Superior temporal gyrus (tissue), 1 donor: ENCODE measurements around the gene OR6K6.

Experiments
- DNase-seq: peaks from one replicate; pipeline ENCODE4 v3.0.0-alpha.2; 2016; ENCODE audit errors: extremely low spot score

OR6K6 gene

DNA sequence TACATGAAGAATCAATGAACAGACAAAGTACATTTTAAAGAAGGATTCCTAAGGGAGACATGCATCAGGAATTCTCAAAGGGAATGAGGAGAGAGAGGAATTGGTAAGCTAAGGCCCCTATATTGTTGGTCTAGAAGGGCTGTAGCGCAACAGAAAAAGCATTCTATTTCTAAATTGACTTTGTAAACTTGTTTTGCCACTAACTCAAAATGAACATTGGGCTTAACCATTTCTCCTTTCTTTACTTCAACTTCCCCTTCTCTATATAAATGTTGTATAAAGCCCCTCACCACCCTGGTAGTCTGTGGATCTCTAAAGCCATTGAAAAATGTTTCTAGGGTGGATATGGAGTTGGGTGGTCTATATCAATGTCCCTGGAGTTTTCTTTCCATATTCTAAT lies 46.9 kb downstream of the OR6K6 start:
- DNase-seq = no peak

DNA sequence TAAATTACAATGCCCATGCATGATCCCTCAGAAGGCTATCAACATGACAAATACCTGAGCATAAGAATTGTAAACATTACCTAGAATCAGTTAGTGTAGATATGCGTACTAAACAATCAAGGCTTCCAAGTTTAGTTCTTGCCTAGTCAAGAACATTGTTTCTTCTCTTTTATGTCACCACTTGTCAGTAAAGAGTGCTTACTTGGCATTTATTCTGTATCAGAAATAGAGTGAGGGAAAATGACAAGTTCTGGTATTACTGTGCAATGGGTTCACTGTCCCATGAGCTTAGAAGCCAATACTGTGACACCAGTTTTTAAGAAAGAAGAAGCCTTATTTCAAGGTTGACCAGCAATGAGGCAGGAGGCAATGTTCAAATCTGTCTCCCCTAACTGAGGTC lies 49.2 kb downstream of the OR6K6 start:
- no peak for DNase-seq
